Liver (tissue), 9 donors: ENCODE data around the gene ANG. TPM values are rescaled to one million over a fixed set of nuclear protein-coding genes. Genes with fewer than 3 reads are reported as not detected.
A peak's percentile ranks its signal among the peaks of the same experiment; 100 is the strongest.

Source experiments
- DNase-seq: peaks from one replicate; pipeline ENCODE4 v3.0.0-alpha.2; 2017; ENCODE audit warnings: low spot score
- H3K27ac ChIP-seq, 2 donors: one replicate each; pipeline ENCODE4 v1.7.0; 2013; ENCODE audit warnings: inconsistent platforms in 2 of 2, low read length in 2 of 2, control low read depth in 1 of 2, low read depth in 1 of 2, mild to moderate bottlenecking in 1 of 2
- H3K27me3 ChIP-seq, 4 donors: one replicate each; pipeline versions ENCODE4 v1.6.1 to v1.7.0; 2013; ENCODE audit warnings: low read length in 3 of 4, inconsistent platforms in 1 of 4, mild to moderate bottlenecking in 1 of 4, moderate library complexity in 1 of 4; ENCODE audit not compliant: control insufficient read depth in 4 of 4, insufficient read depth in 4 of 4
- H3K36me3 ChIP-seq, 4 donors: one replicate each; pipeline versions ENCODE4 v1.6.1 to v1.7.0; 2013; ENCODE audit warnings: low read length in 3 of 4, mild to moderate bottlenecking in 3 of 4, low read depth in 1 of 4, moderate library complexity in 1 of 4; ENCODE audit not compliant: control insufficient read depth in 4 of 4, insufficient read depth in 3 of 4
- H3K4me1 ChIP-seq, 4 donors: one replicate each; pipeline versions ENCODE4 v1.6.1 to v1.7.0; 2013; ENCODE audit warnings: low read length in 3 of 4, mild to moderate bottlenecking in 3 of 4, moderate library complexity in 1 of 4; ENCODE audit not compliant: control insufficient read depth in 4 of 4, insufficient read depth in 4 of 4
- H3K4me3 ChIP-seq, 3 donors: one replicate each; pipeline versions ENCODE4 v1.6.1 to v1.7.0; 2013; ENCODE audit warnings: low read length in 3 of 3, control low read depth in 1 of 3, low read depth in 1 of 3, mild to moderate bottlenecking in 1 of 3
- H3K9ac ChIP-seq, 2 donors: one replicate each; pipeline ENCODE4 v1.7.0; 2013; ENCODE audit warnings: low read length in 2 of 2, mild to moderate bottlenecking in 2 of 2, moderate library complexity in 2 of 2, control low read depth in 1 of 2, low read depth in 1 of 2
- H3K9me3 ChIP-seq, 4 donors: one replicate each; pipeline versions ENCODE4 v1.6.1 to v1.7.0; 2013; ENCODE audit warnings: low read length in 3 of 4; ENCODE audit not compliant: control insufficient read depth in 4 of 4
- EGR1 ChIP-seq, 2 donors: IDR thresholded peaks; 2 replicates each; pipeline ENCODE4 v1.6.1; 2016 to 2018; ENCODE audit warnings: antibody characterized with exemption in 2 of 2, low read depth in 2 of 2
- FOXA1 ChIP-seq: IDR thresholded peaks from 2 replicates; pipeline ENCODE4 v1.6.1; 2016; ENCODE audit warnings: antibody characterized with exemption
- FOXA2 ChIP-seq: IDR thresholded peaks from 2 replicates; pipeline ENCODE4 v1.6.1; 2016; ENCODE audit warnings: antibody characterized with exemption
- GABPA ChIP-seq, 2 donors: IDR thresholded peaks in 1 of 2; conservative IDR thresholded peaks in 1 of 2; 2 replicates each; pipeline ENCODE4 v1.6.1; 2016; ENCODE audit warnings: antibody characterized with exemption in 2 of 2, mild to moderate bottlenecking in 1 of 2, moderate library complexity in 1 of 2
- HNF4A ChIP-seq, 2 donors: conservative IDR thresholded peaks; 2 replicates each; pipeline ENCODE4 v1.6.1; 2016; ENCODE audit warnings: antibody characterized with exemption in 2 of 2, mild to moderate bottlenecking in 2 of 2
- SP1 ChIP-seq: IDR thresholded peaks from 2 replicates; pipeline ENCODE4 v1.6.1; 2018; ENCODE audit warnings: antibody characterized with exemption, mild to moderate bottlenecking
- WGBS: extraction: QIAGEN DNeasy Blood & Tissue Kit; methylation state at CpG from one replicate; pipeline ENCODE4 v1.1.7; 2013; 5-methylcytosine and 5-hydroxymethylcytosine counted together
- polyA plus RNA-seq, 2 donors: library from polyadenylated mRNA; stranded (reverse) in 1 of 2; unstranded in 1 of 2; fragments of 200-250 nt in 1 of 2; fragments of >200 nt in 1 of 2; fragmentation: Nextera tagmentation in 1 of 2; extraction: Ambion mirVana in 1 of 2; gene quantifications; one replicate each; pipeline versions ENCODE4 v1.2.1 to v1.2.3, GENCODE V29; 2013 to 2015
- total RNA-seq, 2 donors: library from RNA; depleted of rRNA; stranded (reverse); fragments of >200 nt; gene quantifications; one replicate each; pipeline ENCODE4 v1.2.3, GENCODE V29; 2014
- TF ChIP-seq, protein P1 (sequence below): IDR thresholded peaks from 2 replicates; pipeline ENCODE4 v1.6.1; 2016; ENCODE audit warnings: antibody characterized with exemption, mild to moderate bottlenecking
- TF ChIP-seq, protein P2 (sequence below): IDR thresholded peaks from 2 replicates; pipeline ENCODE4 v1.6.1; 2016; ENCODE audit warnings: antibody characterized with exemption
- donor health status: healthy.
- donor health status: healthy.
- donor health status: healthy.
- donor health status: healthy.
- donor health status: healthy.

The ANG gene
- total and polyA plus RNA-seq, 4 donors: 153 to 2,524 (median 1,379) TPM

DNA sequence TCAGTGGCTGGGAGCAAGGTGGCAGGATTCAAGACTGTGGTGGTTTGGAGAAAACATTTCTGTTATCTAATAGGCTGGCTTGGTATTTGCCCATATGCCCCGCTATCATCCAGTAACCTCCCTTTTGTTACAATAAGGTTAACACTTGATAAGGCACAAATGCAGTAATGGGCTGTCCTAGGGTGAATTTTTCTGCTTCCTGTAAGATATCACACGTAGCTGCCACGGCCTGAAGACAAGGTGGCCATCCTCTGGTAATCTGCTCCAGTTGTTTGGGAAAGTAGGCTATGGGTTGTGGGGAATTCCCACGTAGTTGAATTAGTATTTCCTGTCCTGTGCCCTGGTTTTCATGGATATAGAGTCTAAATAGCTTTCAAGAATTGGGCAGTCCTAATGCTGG lies 23.1 kb downstream of the ANG start:
- Histone ChIP-seq H3K27ac (no peak overlapping the region), H3K9ac (no peak overlapping the region), H3K27me3 (no peaks in the 10 kb centered on the region), H3K9me3 (no peaks in the 10 kb centered on the region), H3K4me3 (no peak overlapping the region), H3K36me3 (no peaks in the 10 kb centered on the region), H3K4me1 (no peaks in the 10 kb centered on the region)
- no peak for DNase-seq
- TF ChIP-seq FOXA2: no peak
- 54% methylated on average over 4 of the region's 4 CpGs for WGBS

DNA sequence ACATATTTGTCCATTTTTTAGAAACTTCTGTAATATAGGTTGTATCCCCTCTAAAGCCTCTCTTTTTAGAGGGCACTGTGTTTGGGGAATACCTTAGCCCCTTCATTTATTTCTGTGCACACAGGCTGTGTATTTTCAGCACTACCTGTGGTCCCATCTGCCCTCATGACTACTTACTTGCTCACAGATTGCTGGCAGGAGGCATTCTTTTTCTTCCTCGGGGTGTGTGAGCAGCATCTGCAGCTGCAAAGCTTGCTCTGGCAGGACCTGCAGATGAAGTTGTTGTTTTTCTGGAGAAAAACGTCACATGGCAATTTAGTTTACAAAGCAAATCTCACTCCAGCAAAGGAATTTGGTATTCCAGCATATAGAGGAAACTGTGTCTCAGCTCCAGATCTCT lies 24.3 kb downstream of the ANG start:
- no peak overlapping the region for H3K27ac ChIP-seq
- no peaks in the 10 kb centered on the region for H3K27me3 ChIP-seq
- H3K4me1 ChIP-seq: no peaks in the 10 kb centered on the region
- no peak overlapping the region for H3K4me3 ChIP-seq
- TF ChIP-seq EGR1 (IDR thresholded peaks at IDR 0.05; ENCODE audit: low read depth in 2 of 2): no peak
- TF ChIP-seq, protein P1, sequence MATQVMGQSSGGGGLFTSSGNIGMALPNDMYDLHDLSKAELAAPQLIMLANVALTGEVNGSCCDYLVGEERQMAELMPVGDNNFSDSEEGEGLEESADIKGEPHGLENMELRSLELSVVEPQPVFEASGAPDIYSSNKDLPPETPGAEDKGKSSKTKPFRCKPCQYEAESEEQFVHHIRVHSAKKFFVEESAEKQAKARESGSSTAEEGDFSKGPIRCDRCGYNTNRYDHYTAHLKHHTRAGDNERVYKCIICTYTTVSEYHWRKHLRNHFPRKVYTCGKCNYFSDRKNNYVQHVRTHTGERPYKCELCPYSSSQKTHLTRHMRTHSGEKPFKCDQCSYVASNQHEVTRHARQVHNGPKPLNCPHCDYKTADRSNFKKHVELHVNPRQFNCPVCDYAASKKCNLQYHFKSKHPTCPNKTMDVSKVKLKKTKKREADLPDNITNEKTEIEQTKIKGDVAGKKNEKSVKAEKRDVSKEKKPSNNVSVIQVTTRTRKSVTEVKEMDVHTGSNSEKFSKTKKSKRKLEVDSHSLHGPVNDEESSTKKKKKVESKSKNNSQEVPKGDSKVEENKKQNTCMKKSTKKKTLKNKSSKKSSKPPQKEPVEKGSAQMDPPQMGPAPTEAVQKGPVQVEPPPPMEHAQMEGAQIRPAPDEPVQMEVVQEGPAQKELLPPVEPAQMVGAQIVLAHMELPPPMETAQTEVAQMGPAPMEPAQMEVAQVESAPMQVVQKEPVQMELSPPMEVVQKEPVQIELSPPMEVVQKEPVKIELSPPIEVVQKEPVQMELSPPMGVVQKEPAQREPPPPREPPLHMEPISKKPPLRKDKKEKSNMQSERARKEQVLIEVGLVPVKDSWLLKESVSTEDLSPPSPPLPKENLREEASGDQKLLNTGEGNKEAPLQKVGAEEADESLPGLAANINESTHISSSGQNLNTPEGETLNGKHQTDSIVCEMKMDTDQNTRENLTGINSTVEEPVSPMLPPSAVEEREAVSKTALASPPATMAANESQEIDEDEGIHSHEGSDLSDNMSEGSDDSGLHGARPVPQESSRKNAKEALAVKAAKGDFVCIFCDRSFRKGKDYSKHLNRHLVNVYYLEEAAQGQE: peak; percentile 69
- TF ChIP-seq FOXA1: no peak
- H3K36me3 ChIP-seq: no peaks in the 10 kb centered on the region
- no peaks in the 10 kb centered on the region for H3K9me3 ChIP-seq
- H3K9ac ChIP-seq: no peak overlapping the region
- DNase-seq: no peak
- WGBS: 50% methylated on average over 2 of the region's 2 CpGs

DNA sequence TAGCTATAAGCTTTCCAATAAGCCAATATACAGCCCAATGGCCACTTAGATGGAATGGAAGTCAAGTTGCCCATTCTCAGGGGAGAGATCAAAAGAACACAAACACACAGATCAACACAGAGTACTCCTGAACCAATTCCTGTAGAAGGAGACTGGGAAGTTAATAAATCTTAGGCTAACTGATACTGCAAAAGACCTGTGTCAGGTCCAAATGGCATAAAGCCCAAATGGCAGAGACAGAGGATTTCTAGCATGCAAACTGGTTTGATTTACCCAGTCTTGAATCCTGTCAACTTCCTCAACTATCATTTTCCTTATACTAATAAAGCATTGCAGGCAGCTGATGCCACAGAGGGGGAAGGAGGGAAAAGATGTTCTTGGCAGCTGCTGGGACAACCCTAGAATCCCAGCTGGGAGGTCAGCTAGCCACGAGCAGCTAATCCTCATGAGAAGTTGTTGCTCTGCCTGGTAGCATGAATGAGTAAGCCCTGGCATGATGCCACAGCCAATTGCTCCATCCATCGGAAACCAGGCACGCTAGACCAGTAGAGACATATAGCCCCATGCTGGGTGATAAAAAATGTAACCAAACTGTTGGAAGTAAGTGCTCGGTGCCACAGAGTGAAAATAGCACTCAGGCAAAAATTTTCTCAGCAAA lies 26.2 kb downstream of the ANG start:
- H3K4me3 ChIP-seq: no peak overlapping the region
- no peaks in the 10 kb centered on the region for H3K27me3 ChIP-seq
- no peaks in the 10 kb centered on the region for H3K4me1 ChIP-seq
- H3K27ac ChIP-seq: peak overlapping the region in 1 of 2 donors; percentile 56
- no peak overlapping the region for H3K9ac ChIP-seq
- H3K9me3 ChIP-seq: no peaks in the 10 kb centered on the region
- H3K36me3 ChIP-seq: no peaks in the 10 kb centered on the region
- TF ChIP-seq HNF4A (conservative IDR thresholded peaks at IDR 0.05) (no peak), FOXA2 (no peak), EGR1 (IDR thresholded peaks at IDR 0.05; ENCODE audit: low read depth in 2 of 2) (no peak), SP1 (no peak), GABPA (IDR thresholded peaks at IDR 0.05 in 1 of 2, conservative IDR thresholded peaks at IDR 0.05 in 1 of 2) (no peak)
- TF ChIP-seq, protein P2, sequence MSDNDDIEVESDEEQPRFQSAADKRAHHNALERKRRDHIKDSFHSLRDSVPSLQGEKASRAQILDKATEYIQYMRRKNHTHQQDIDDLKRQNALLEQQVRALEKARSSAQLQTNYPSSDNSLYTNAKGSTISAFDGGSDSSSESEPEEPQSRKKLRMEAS: no peak
- DNase-seq: no peak
- 64% methylated on average over 4 of the region's 4 CpGs for WGBS

DNA sequence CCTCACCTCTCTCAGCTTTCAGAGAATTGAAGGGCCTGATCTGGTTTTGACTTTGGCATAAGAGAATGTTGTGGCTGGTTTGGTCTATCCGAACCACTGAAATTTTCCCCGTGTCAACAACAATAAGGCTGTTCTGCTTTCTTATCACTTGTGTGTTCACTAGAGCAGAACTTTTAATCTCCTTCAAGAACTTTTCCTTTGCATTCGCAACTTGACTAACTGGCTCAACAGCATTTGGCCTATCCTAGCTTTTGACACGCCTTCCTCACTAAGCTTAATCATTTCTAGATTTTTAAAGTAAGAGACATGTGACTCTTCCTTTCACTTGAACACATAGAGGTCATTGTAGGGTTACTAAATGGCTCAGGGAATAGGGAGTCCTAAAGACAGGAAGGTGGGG lies 31.2 kb downstream of the ANG start:
- no peak for DNase-seq
- H3K9ac ChIP-seq: no peak overlapping the region
- TF ChIP-seq FOXA2: no peak
- no peaks in the 10 kb centered on the region for H3K4me1 ChIP-seq
- no peaks in the 10 kb centered on the region for H3K36me3 ChIP-seq
- H3K9me3 ChIP-seq: no peaks in the 10 kb centered on the region
- 76% methylated on average over 4 of the region's 4 CpGs for WGBS
- H3K4me3 ChIP-seq: no peak overlapping the region
- no peak overlapping the region for H3K27ac ChIP-seq
- H3K27me3 ChIP-seq: peaks cover 0 to 3% (median 0%) of the 10 kb centered on the region in 4 donors
